Calu3 (cell line): ENCODE data around the gene DDIT4L. TPM values are rescaled to one million over a fixed set of nuclear protein-coding genes. Genes with fewer than 3 reads are reported as not detected.
"Not testable (repeated sequence)": the region's sequence is repeated elsewhere in the genome, so short reads cannot be mapped to it uniquely, and the experiment has no call there.

ENCODE experiments used
- BruUV-seq: library from RNA; stranded (reverse); fragments of 400-500 nt; replicated peaks from 2 replicates; lab custom pipeline; 2021; lab: Mats Ljungman, UMichigan
- CTCF ChIA-PET: fragments of 300-600 bp; sonication (Branson Sonifier 250); formaldehyde crosslinking; loops from one replicate; lab custom pipeline; 2022; ENCODE audit warnings: antibody characterized with exemption; lab: Charles Lee
- DNase-seq: peaks from one replicate; pipeline ENCODE4 v3.0.0; 2022
- H3K27ac Mint-ChIP-seq: one replicate; pipeline ENCODE4 v1.8.0; 2022; ENCODE audit warnings: mixed read lengths; ENCODE audit not compliant: unreplicated experiment
- H3K27me3 Mint-ChIP-seq: one replicate; pipeline ENCODE4 v1.8.0; 2022; ENCODE audit warnings: mixed read lengths; ENCODE audit not compliant: unreplicated experiment
- H3K36me3 Mint-ChIP-seq: one replicate; pipeline ENCODE4 v1.8.0; 2022; ENCODE audit warnings: mild to moderate bottlenecking, moderate library complexity, mixed read lengths; ENCODE audit not compliant: insufficient read depth, unreplicated experiment
- H3K4me1 Mint-ChIP-seq: one replicate; pipeline ENCODE4 v1.8.0; 2022; ENCODE audit warnings: mild to moderate bottlenecking, low read depth, mixed read lengths; ENCODE audit not compliant: unreplicated experiment
- H3K4me3 Mint-ChIP-seq: one replicate; pipeline ENCODE4 v1.8.0; 2022; ENCODE audit warnings: mild to moderate bottlenecking, low read depth, moderate library complexity, mixed read lengths; ENCODE audit not compliant: unreplicated experiment
- H3K9me3 Mint-ChIP-seq: one replicate; pipeline ENCODE4 v1.8.0; 2022; ENCODE audit warnings: low read depth, mixed read lengths; ENCODE audit not compliant: unreplicated experiment
- intact Hi-C: fragments of 100-400 bp; cut with micrococcal nuclease; formaldehyde crosslinking; loops from one replicate; pipeline ENCODE4 v1.10.0; 2022; ENCODE audit not compliant: unreplicated experiment
- total RNA-seq: library from RNA; stranded (reverse); gene quantifications from 2 replicates; pipeline ENCODE4 v1.2.3, GENCODE V29; 2022
- TF ChIP-seq, protein P1 (sequence below): fragments of 200-600 bp; IDR thresholded peaks from one replicate; pipeline ENCODE4 v1.8.0; 2022; ENCODE audit warnings: antibody characterized with exemption; ENCODE audit not compliant: unreplicated experiment

DDIT4L gene
- total RNA-seq, 1 experiment from 2014 or later = 0.57 TPM

GRCh38 chr4:100208964-100209363 lies 18.7 kb upstream of the DDIT4L start:
- TF ChIP-seq, protein P1, sequence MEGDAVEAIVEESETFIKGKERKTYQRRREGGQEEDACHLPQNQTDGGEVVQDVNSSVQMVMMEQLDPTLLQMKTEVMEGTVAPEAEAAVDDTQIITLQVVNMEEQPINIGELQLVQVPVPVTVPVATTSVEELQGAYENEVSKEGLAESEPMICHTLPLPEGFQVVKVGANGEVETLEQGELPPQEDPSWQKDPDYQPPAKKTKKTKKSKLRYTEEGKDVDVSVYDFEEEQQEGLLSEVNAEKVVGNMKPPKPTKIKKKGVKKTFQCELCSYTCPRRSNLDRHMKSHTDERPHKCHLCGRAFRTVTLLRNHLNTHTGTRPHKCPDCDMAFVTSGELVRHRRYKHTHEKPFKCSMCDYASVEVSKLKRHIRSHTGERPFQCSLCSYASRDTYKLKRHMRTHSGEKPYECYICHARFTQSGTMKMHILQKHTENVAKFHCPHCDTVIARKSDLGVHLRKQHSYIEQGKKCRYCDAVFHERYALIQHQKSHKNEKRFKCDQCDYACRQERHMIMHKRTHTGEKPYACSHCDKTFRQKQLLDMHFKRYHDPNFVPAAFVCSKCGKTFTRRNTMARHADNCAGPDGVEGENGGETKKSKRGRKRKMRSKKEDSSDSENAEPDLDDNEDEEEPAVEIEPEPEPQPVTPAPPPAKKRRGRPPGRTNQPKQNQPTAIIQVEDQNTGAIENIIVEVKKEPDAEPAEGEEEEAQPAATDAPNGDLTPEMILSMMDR = no peak
- DNase-seq = peak; percentile 44
- intact Hi-C loops = no loop called here
- no peak overlapping the region for H3K4me3 Mint-ChIP-seq
- peak overlapping the region; percentile 44 for H3K27ac Mint-ChIP-seq
- no TSS peak for BruUV-seq
- CTCF ChIA-PET = no interaction called here
- no peaks in the 10 kb centered on the region for H3K9me3 Mint-ChIP-seq
- H3K36me3 Mint-ChIP-seq = no peaks in the 10 kb centered on the region
- H3K4me1 Mint-ChIP-seq = peaks cover 27% of the 10 kb centered on the region
- no peaks in the 10 kb centered on the region for H3K27me3 Mint-ChIP-seq

- DNase-seq = no peak
- Mint-ChIP-seq H3K4me3 (no peak overlapping the region), H3K4me1 (peaks cover 27% of the 10 kb centered on the region), H3K27ac (peak overlapping the region; percentile 44), H3K9me3 (no peaks in the 10 kb centered on the region), H3K36me3 (no peaks in the 10 kb centered on the region), H3K27me3 (no peaks in the 10 kb centered on the region)
- intact Hi-C loops = no loop called here
- CTCF ChIA-PET = no interaction called here
- TF ChIP-seq, protein P1 = no peak
- BruUV-seq = TSS peak; percentile 77
Measured at GRCh38 chr4:100208459-100208858, 18.2 kb upstream of the DDIT4L start.

DNA sequence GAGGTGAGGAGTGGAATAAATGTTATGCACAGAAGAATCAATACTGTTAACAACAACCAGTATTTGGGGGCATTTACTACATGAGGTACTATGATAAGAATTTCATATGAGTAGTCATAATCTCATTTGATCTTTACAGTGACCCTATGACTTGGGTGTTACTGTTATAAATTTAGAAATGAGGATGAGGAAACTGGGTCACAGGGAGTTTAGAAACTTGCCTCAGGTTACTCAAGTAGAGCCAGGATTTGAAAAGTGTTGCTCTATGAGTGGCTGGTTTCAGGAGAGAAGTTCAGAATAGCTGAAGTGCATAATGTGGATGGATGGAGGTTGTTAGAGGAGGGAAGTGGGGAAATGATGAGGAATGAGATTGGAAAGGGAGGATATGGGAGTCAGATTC lies 16.6 kb upstream of the DDIT4L start:
- intact Hi-C loops = no loop called here
- no peak for DNase-seq
- BruUV-seq = no TSS peak
- H3K4me3 Mint-ChIP-seq = no peak overlapping the region
- H3K27me3 Mint-ChIP-seq = no peaks in the 10 kb centered on the region
- H3K9me3 Mint-ChIP-seq = no peaks in the 10 kb centered on the region
- no peaks in the 10 kb centered on the region for H3K36me3 Mint-ChIP-seq
- H3K27ac Mint-ChIP-seq = no peak overlapping the region
- CTCF ChIA-PET = no interaction called here
- peaks cover 27% of the 10 kb centered on the region for H3K4me1 Mint-ChIP-seq
- TF ChIP-seq, protein P1 = no peak

GRCh38 chr4:100198061-100198460 lies 7.8 kb upstream of the DDIT4L start:
- no TSS peak for BruUV-seq
- CTCF ChIA-PET = no interaction called here
- no peak for DNase-seq

DNA sequence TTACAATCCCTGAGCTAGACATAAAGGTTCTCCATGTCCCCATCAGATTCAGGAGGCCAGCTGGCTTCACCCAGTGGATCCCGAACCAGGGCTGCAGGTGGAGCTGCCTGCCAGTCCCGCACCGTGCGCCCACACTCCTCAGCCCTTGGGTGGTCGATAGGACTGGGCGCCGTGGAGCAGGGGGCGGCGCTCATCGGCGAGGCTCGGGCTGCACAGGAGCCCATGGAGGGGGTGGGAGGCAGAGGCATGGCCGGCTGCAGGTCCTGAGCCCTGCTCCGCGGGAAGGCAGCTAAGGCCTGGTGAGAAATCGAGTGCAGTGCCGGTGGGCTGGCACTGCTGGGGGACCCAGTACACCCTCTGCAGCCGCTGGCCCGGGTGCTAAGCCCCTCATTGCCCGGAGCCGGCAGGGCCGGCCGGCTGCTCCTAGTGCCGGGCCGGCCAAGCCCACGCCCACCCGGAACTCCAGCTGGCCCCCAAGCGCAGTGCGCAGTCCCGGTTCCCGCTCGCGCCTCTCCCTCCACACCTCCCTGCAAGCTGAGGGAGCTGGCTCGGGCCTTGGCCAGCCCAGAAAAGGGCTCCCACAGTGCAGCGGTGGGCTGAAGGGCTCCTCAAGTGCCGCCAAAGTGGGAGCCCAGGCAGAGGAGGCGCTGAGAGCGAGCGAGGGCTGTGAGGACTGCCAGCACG lies 6.3 kb upstream of the DDIT4L start:
- DNase-seq, CTCF ChIA-PET: not testable (repeated sequence)

More at GRCh38 chr4:100198061-100198460, 7.8 kb upstream of the DDIT4L start:
- H3K4me3 Mint-ChIP-seq = no peak overlapping the region
- no peak overlapping the region for H3K27ac Mint-ChIP-seq
- no peaks in the 10 kb centered on the region for H3K4me1 Mint-ChIP-seq
- H3K9me3 Mint-ChIP-seq = no peaks in the 10 kb centered on the region
- intact Hi-C loops = no loop called here
- TF ChIP-seq, protein P1 = no peak
- H3K27me3 Mint-ChIP-seq = no peaks in the 10 kb centered on the region
- no peaks in the 10 kb centered on the region for H3K36me3 Mint-ChIP-seq

More for the DNA sequence above, 6.3 kb upstream of the DDIT4L start:
- H3K36me3 Mint-ChIP-seq, BruUV-seq, intact Hi-C loops, H3K4me3 Mint-ChIP-seq, H3K27me3 Mint-ChIP-seq, H3K27ac Mint-ChIP-seq, H3K9me3 Mint-ChIP-seq, H3K4me1 Mint-ChIP-seq: not testable (repeated sequence)
